Neural progenitor cell (in vitro differentiated cells): ENCODE measurements around the gene RNF133. TPM values are rescaled to one million over a fixed set of nuclear protein-coding genes. Genes with fewer than 3 reads are reported as not detected.

Experiments used
- DNase-seq: peaks from one replicate; pipeline ENCODE4 v3.0.0-alpha.2; 2016; ENCODE audit warnings: low spot score
- H2AFZ ChIP-seq: fragments of 200-600 bp; sonication (generic); replicated peaks from 2 replicates; pipeline ENCODE4 v1.6.1; 2016; ENCODE audit warnings: antibody characterized with exemption
- H3F3A ChIP-seq: fragments of 200-600 bp; sonication (generic); 2 replicates; pipeline ENCODE4 v1.6.1; 2016; ENCODE audit warnings: antibody characterized with exemption, low read depth
- H3K27ac ChIP-seq: fragments of 200-600 bp; sonication (generic); 2 replicates; pipeline ENCODE4 v1.5.1; 2016; ENCODE audit warnings: mild to moderate bottlenecking
- H3K27me3 ChIP-seq: fragments of 200-600 bp; sonication (generic); 2 replicates; pipeline ENCODE4 v1.6.1; 2016; ENCODE audit warnings: mild to moderate bottlenecking, moderate library complexity
- H3K36me3 ChIP-seq: fragments of 200-600 bp; sonication (generic); 2 replicates; pipeline ENCODE4 v1.5.1; 2016
- H3K4me1 ChIP-seq: fragments of 200-600 bp; sonication (generic); 2 replicates; pipeline ENCODE4 v1.6.1; 2016; ENCODE audit warnings: mixed run types
- H3K4me2 ChIP-seq: fragments of 200-600 bp; sonication (generic); 2 replicates; pipeline ENCODE4 v1.6.1; 2016
- H3K4me3 ChIP-seq: fragments of 200-600 bp; sonication (generic); 2 replicates; pipeline ENCODE4 v1.5.1; 2016
- H3K79me2 ChIP-seq: fragments of 200-600 bp; sonication (generic); 2 replicates; pipeline ENCODE4 v1.6.1; 2016; ENCODE audit warnings: low read depth
- H3K9ac ChIP-seq: fragments of 200-600 bp; sonication (generic); 2 replicates; pipeline ENCODE4 v1.6.1; 2016
- H3K9me3 ChIP-seq: fragments of 200-600 bp; sonication (generic); 2 replicates; pipeline ENCODE4 v1.5.1; 2016; ENCODE audit warnings: low read depth
- H4K20me1 ChIP-seq: fragments of 200-600 bp; sonication (generic); 2 replicates; pipeline ENCODE4 v1.6.1; 2016; ENCODE audit warnings: low read depth
- H3K27ac Mint-ChIP-seq: 3 replicates; pipeline ENCODE4 v1.8.0; 2021; ENCODE audit warnings: mixed read lengths
- H3K27me3 Mint-ChIP-seq: 2 replicates; pipeline ENCODE4 v1.8.0; 2022; ENCODE audit warnings: low read depth, mild to moderate bottlenecking, inconsistent platforms, moderate library complexity, mixed read lengths; ENCODE audit not compliant: insufficient read depth
- H3K36me3 Mint-ChIP-seq: 3 replicates; pipeline ENCODE4 v1.8.0; 2021; ENCODE audit warnings: mixed read lengths
- H3K4me1 Mint-ChIP-seq: 3 replicates; pipeline ENCODE4 v1.8.0; 2021; ENCODE audit warnings: mixed read lengths
- H3K4me3 Mint-ChIP-seq: 3 replicates; pipeline ENCODE4 v1.8.0; 2021; ENCODE audit warnings: mild to moderate bottlenecking, moderate library complexity, mixed read lengths
- H3K9me3 Mint-ChIP-seq: 3 replicates; pipeline ENCODE4 v1.8.0; 2020; ENCODE audit warnings: mixed read lengths
- CTCF ChIP-seq: fragments of 200-600 bp; sonication (generic); IDR thresholded peaks from 2 replicates; pipeline ENCODE4 v1.5.1; 2017; ENCODE audit warnings: antibody characterized with exemption, mild to moderate bottlenecking
- EZH2 ChIP-seq: fragments of 200-600 bp; sonication (generic); IDR thresholded peaks from 2 replicates; pipeline ENCODE4 v1.6.1; 2017; ENCODE audit warnings: antibody characterized with exemption, mild to moderate bottlenecking, moderate library complexity
- EZH2phosphoT487 ChIP-seq: fragments of 200-600 bp; sonication (generic); IDR thresholded peaks from 2 replicates; pipeline ENCODE4 v1.6.1; 2017; ENCODE audit warnings: antibody characterized with exemption
- total RNA-seq: library from RNA; depleted of rRNA; stranded (reverse); fragments of >200 nt; gene quantifications from 2 replicates; pipeline ENCODE4 v1.2.3, GENCODE V29; 2015; ENCODE audit warnings: low replicate concordance

Gene RNF133
- total RNA-seq, 1 donor from 2014 or later, result 0.09 TPM

- H2AFZ ChIP-seq, result no peak overlapping the region
- peak overlapping the region; percentile 53 for H3K27ac Mint-ChIP-seq
- H3K27me3 ChIP-seq, result no peaks in the 10 kb centered on the region
- DNase-seq, result no peak
- H4K20me1 ChIP-seq, result no peaks in the 10 kb centered on the region
- H3K9ac ChIP-seq, result no peak overlapping the region
- H3K4me3 ChIP-seq, result no peak overlapping the region
- H3K36me3 ChIP-seq, result no peaks in the 10 kb centered on the region
- no peaks in the 10 kb centered on the region for H3K9me3 ChIP-seq
- H3K4me3 Mint-ChIP-seq, result no peak overlapping the region
- peak overlapping the region; percentile 38 for H3K4me2 ChIP-seq
- no peak for TF ChIP-seq EZH2
- TF ChIP-seq EZH2phosphoT487, result no peak
- no peak for TF ChIP-seq CTCF
- H3K27me3 Mint-ChIP-seq, result no peaks in the 10 kb centered on the region
- H3K36me3 Mint-ChIP-seq, result peaks cover 3% of the 10 kb centered on the region
- H3K4me1 Mint-ChIP-seq, result peaks cover 59% of the 10 kb centered on the region
- no peaks in the 10 kb centered on the region for H3K9me3 Mint-ChIP-seq
- no peak overlapping the region for H3K27ac ChIP-seq
- no peaks in the 10 kb centered on the region for H3K79me2 ChIP-seq
- peaks cover 20% of the 10 kb centered on the region for H3F3A ChIP-seq
- H3K4me1 ChIP-seq, result peaks cover 58% of the 10 kb centered on the region
Measured at GRCh38 chr7:122743211-122743610, 44.3 kb upstream of the RNF133 start.

DNA sequence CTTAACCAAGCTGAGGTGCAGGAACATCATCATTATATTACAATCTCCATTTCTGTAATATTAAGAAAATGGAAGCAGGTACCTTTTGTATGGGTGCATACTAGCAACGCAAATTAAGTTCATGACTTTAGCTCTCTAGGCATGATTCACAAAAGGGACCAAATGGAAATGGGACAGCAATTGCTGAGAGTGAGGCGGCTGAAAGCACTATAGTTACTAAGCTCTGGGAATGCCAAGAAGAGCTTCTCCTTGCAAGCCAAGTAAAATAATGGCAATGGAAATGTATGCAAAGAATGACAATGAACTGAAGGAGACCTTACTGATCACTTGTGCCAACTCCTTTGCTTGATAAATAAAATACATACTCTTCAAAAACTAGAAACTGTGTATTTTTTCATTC, 40.0 kb upstream of the RNF133 start:
- no peaks in the 10 kb centered on the region for H3K9me3 ChIP-seq
- peaks cover 45% of the 10 kb centered on the region for H3K4me1 Mint-ChIP-seq
- DNase-seq, result no peak
- H3K4me2 ChIP-seq, result peak overlapping the region; percentile 0
- TF ChIP-seq CTCF (no peak), EZH2 (no peak), EZH2phosphoT487 (no peak)
- no peak overlapping the region for H3K27ac Mint-ChIP-seq
- H3K27me3 Mint-ChIP-seq, result no peaks in the 10 kb centered on the region
- no peaks in the 10 kb centered on the region for H3K79me2 ChIP-seq
- H3K27ac ChIP-seq, result no peak overlapping the region
- H3K36me3 ChIP-seq, result no peaks in the 10 kb centered on the region
- H3K9me3 Mint-ChIP-seq, result peaks cover 2% of the 10 kb centered on the region
- no peaks in the 10 kb centered on the region for H3K27me3 ChIP-seq
- no peaks in the 10 kb centered on the region for H4K20me1 ChIP-seq
- H3F3A ChIP-seq, result peaks cover 8% of the 10 kb centered on the region
- no peak overlapping the region for H3K4me3 Mint-ChIP-seq
- no peak overlapping the region for H2AFZ ChIP-seq
- no peak overlapping the region for H3K9ac ChIP-seq
- peaks cover 37% of the 10 kb centered on the region for H3K4me1 ChIP-seq
- H3K4me3 ChIP-seq, result no peak overlapping the region
- peaks cover 5% of the 10 kb centered on the region for H3K36me3 Mint-ChIP-seq

DNA sequence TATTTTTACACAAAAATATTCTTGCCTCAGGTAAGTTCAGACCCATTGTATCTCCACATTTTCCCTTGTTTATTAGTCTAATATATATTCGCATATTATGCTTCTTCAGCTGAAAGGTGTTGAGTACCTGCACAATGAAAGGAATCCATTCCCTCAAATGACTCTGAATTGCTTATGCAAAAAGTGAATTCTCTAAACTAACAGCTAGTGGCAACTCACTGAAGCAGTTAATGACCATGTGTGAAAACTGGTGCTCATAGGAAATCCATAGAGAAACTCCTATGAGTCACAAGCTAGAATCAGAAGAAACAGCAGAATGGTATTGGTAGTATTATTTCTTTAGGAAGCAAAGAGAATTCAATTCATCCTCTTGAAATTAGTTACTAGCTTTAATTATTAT, 37.3 kb upstream of the RNF133 start:
- H3K27me3 ChIP-seq, result no peaks in the 10 kb centered on the region
- H3K4me1 ChIP-seq, result peaks cover 24% of the 10 kb centered on the region
- H3K27me3 Mint-ChIP-seq, result no peaks in the 10 kb centered on the region
- H3F3A ChIP-seq, result peaks cover 14% of the 10 kb centered on the region
- peaks cover 2% of the 10 kb centered on the region for H3K9me3 Mint-ChIP-seq
- no peak overlapping the region for H3K9ac ChIP-seq
- no peaks in the 10 kb centered on the region for H4K20me1 ChIP-seq
- no peak overlapping the region for H3K4me2 ChIP-seq
- no peak for TF ChIP-seq CTCF
- TF ChIP-seq EZH2phosphoT487, result no peak
- no peak for TF ChIP-seq EZH2
- H3K4me3 ChIP-seq, result no peak overlapping the region
- no peak overlapping the region for H3K27ac ChIP-seq
- no peak overlapping the region for H2AFZ ChIP-seq
- H3K79me2 ChIP-seq, result no peaks in the 10 kb centered on the region
- H3K36me3 Mint-ChIP-seq, result peaks cover 5% of the 10 kb centered on the region
- H3K9me3 ChIP-seq, result no peaks in the 10 kb centered on the region
- peaks cover 29% of the 10 kb centered on the region for H3K4me1 Mint-ChIP-seq
- no peak for DNase-seq
- no peak overlapping the region for H3K4me3 Mint-ChIP-seq
- H3K36me3 ChIP-seq, result no peaks in the 10 kb centered on the region
- H3K27ac Mint-ChIP-seq, result no peak overlapping the region
